HCT116 (cell line): ENCODE data around the gene FZR1. TPM values are rescaled to one million over a fixed set of nuclear protein-coding genes. Genes with fewer than 3 reads are reported as not detected.

Source experiments
- ATAC-seq: fragments of 200-7000 bp; cut with Tn5 transposase; 2 replicates; pipeline ENCODE4 v1.9.1; 2020; ENCODE audit warnings: mild to moderate bottlenecking, moderate library complexity
- BruUV-seq: library from RNA; stranded (reverse); fragments of 400-500 nt; replicated peaks from 2 replicates; lab custom pipeline; 2021; lab: Mats Ljungman, UMichigan
- CTCF ChIA-PET: fragments of 300-600 bp; sonication (Branson Sonifier 250); formaldehyde crosslinking; loops from one replicate; lab custom pipeline; 2021; ENCODE audit warnings: antibody characterized with exemption; lab: Charles Lee
- POLR2A ChIA-PET: fragments of 300-600, 350-600 bp; sonication (Branson Sonifier 250); formaldehyde crosslinking; loops from one replicate; lab custom pipeline; 2021; ENCODE audit warnings: antibody characterized with exemption; lab: Charles Lee
- RAD21 ChIA-PET, 2 experiments: fragments of 300-600 bp; sonication (Branson Sonifier 250); formaldehyde crosslinking; loops; one replicate each; lab custom pipeline; 2023; ENCODE audit warnings: low total read pairs in 2 of 2; ENCODE audit not compliant: uncharacterized antibody in 2 of 2, unreplicated experiment in 2 of 2, low non-redundant PET in 1 of 2; lab: Charles Lee
- DNase-seq: peaks from one replicate; pipeline ENCODE4 v3.0.0-alpha.2; 2010; ENCODE audit warnings: low read depth, low spot score
- H2AFZ ChIP-seq: fragments of 200-600 bp; shearing (Covaris generic), sonication (generic); 2 replicates; pipeline ENCODE4 v1.6.1; 2017; ENCODE audit warnings: low read depth, mixed run types, mixed read lengths, antibody characterized with exemption, low read length; ENCODE audit not compliant: poor library complexity, severe bottlenecking
- H3K27ac ChIP-seq: 2 replicates; pipeline ENCODE4 v1.5.1; 2012; ENCODE audit warnings: low read depth, low read length
- H3K27me3 ChIP-seq: fragments of 200-600 bp; sonication (generic); 2 replicates; pipeline ENCODE4 v1.6.1; 2016; ENCODE audit warnings: mixed run types, low read length, mixed read lengths; ENCODE audit not compliant: insufficient read depth
- H3K36me3 ChIP-seq, 2 experiments: fragments of 200-500 bp in 1 of 2; fragments of 200-600 bp in 1 of 2; sonication (Bioruptor generic) in 1 of 2; sonication (generic) in 1 of 2; 2 replicates each; pipeline versions ENCODE4 v1.5.1 to v1.6.1; 2014 to 2016; ENCODE audit warnings: low read length in 2 of 2, inconsistent platforms in 1 of 2, mixed read lengths in 1 of 2, mixed run types in 1 of 2; ENCODE audit not compliant: insufficient read depth in 2 of 2, control insufficient read depth in 1 of 2
- H3K4me1 ChIP-seq, 2 experiments: fragments of 200-600 bp in 1 of 2; sonication (generic) in 1 of 2; 2 replicates each; pipeline versions ENCODE4 v1.5.1 to v1.6.1; 2012 to 2017; ENCODE audit warnings: low read length in 2 of 2, inconsistent platforms in 1 of 2, mild to moderate bottlenecking in 1 of 2, mixed read lengths in 1 of 2, mixed run types in 1 of 2, moderate library complexity in 1 of 2; ENCODE audit not compliant: insufficient read depth in 2 of 2, control insufficient read depth in 1 of 2
- H3K4me2 ChIP-seq: fragments of 200-600 bp; sonication (generic); 2 replicates; pipeline ENCODE4 v1.6.1; 2017; ENCODE audit warnings: mixed run types, low read length, mixed read lengths
- H3K4me3 ChIP-seq, 2 experiments: fragments of 200-600 bp in 1 of 2; sonication (generic) in 1 of 2; replicated peaks in 1 of 2; 2 replicates each; pipeline ENCODE4 v1.5.1; 2011 to 2016; ENCODE audit warnings: low read length in 2 of 2, control low read depth in 1 of 2, low read depth in 1 of 2, mild to moderate bottlenecking in 1 of 2, mixed read lengths in 1 of 2, mixed run types in 1 of 2
- H3K79me2 ChIP-seq: fragments of 200-600 bp; sonication (generic); 2 replicates; pipeline ENCODE4 v1.6.1; 2017; ENCODE audit warnings: mild to moderate bottlenecking, mixed run types, low read length, moderate library complexity, mixed read lengths; ENCODE audit not compliant: insufficient read depth
- H3K9ac ChIP-seq: fragments of 200-600 bp; sonication (generic); 2 replicates; pipeline ENCODE4 v1.6.1; 2016; ENCODE audit warnings: low read length, mixed read lengths
- H3K9me2 ChIP-seq: fragments of 200-600 bp; sonication (generic), shearing (Covaris generic); 2 replicates; pipeline ENCODE4 v1.6.1; 2017; ENCODE audit warnings: mixed run types, mild to moderate bottlenecking, moderate library complexity; ENCODE audit not compliant: insufficient read depth
- H3K9me3 ChIP-seq, 2 experiments: fragments of 200-500 bp in 1 of 2; fragments of 200-600 bp in 1 of 2; sonication (Bioruptor generic) in 1 of 2; sonication (generic) in 1 of 2; 2 replicates each; pipeline ENCODE4 v1.6.1; 2014 to 2017; ENCODE audit warnings: low read length in 2 of 2, mixed read lengths in 2 of 2, inconsistent platforms in 1 of 2, low read depth in 1 of 2, mild to moderate bottlenecking in 1 of 2, mixed run types in 1 of 2, moderate library complexity in 1 of 2; ENCODE audit not compliant: control insufficient read depth in 1 of 2, insufficient read depth in 1 of 2
- H4K20me1 ChIP-seq: fragments of 200-600 bp; sonication (generic), shearing (Covaris generic); 2 replicates; pipeline ENCODE4 v1.6.1; 2017; ENCODE audit warnings: mixed run types, mild to moderate bottlenecking, moderate library complexity; ENCODE audit not compliant: insufficient read depth
- CEBPB ChIP-seq: IDR thresholded peaks from 2 replicates; pipeline ENCODE4 v1.6.1; 2012; ENCODE audit warnings: low read depth
- CTCF ChIP-seq, 3 experiments: fragments of 200-600 bp in 1 of 3; sonication (generic) in 1 of 3; IDR thresholded peaks in 2 of 3; conservative IDR thresholded peaks in 1 of 3; 2 replicates each; pipeline ENCODE4 v1.5.1; 2012 to 2017; ENCODE audit warnings: low read depth in 2 of 3, low read length in 2 of 3, antibody characterized with exemption in 1 of 3, borderline replicate concordance in 1 of 3, control low read depth in 1 of 3, mild to moderate bottlenecking in 1 of 3, mixed read lengths in 1 of 3, mixed run types in 1 of 3, moderate library complexity in 1 of 3; ENCODE audit not compliant: insufficient read depth in 1 of 3
- EGR1 ChIP-seq: IDR thresholded peaks from 2 replicates; pipeline ENCODE4 v1.6.1; 2012; ENCODE audit warnings: low read depth
- EZH2 ChIP-seq: fragments of 200-600 bp; sonication (generic); IDR thresholded peaks from 2 replicates; pipeline ENCODE4 v1.6.1; 2017; ENCODE audit warnings: antibody characterized with exemption, mixed run types
- RAD21 ChIP-seq: IDR thresholded peaks from 2 replicates; pipeline ENCODE4 v1.6.1; 2012; ENCODE audit warnings: low read depth, mild to moderate bottlenecking
- REST ChIP-seq: IDR thresholded peaks from 2 replicates; pipeline ENCODE4 v1.6.1; 2012; ENCODE audit warnings: low read depth
- SP1 ChIP-seq: IDR thresholded peaks from 2 replicates; pipeline ENCODE4 v1.6.1; 2012; ENCODE audit warnings: low read depth
- SRF ChIP-seq: IDR thresholded peaks from 2 replicates; pipeline ENCODE4 v1.6.1; 2012; ENCODE audit warnings: low read depth
- ZFX ChIP-seq: fragments of 450-650 bp; IDR thresholded peaks from 2 replicates; pipeline ENCODE4 v1.6.1; 2017
- intact Hi-C: fragments of 100-400 bp; cut with micrococcal nuclease; formaldehyde crosslinking; loops from 2 replicates; pipeline ENCODE4 v1.10.0; 2022
- total RNA-seq: library from RNA; stranded (reverse); gene quantifications from one replicate; pipeline ENCODE4 v1.2.1, GENCODE V29; 2021; ENCODE audit not compliant: unreplicated experiment

The FZR1 gene
- total RNA-seq, 1 experiment from 2014 or later = 60.3 TPM

GRCh38 chr19:3483226-3483628 lies 22.9 kb upstream of the FZR1 start, which contains the start of gene SMIM44 (continued):
- no peak for TF ChIP-seq REST
- no peak for TF ChIP-seq EGR1
- TF ChIP-seq CTCF (IDR thresholded peaks at IDR 0.05 in 2 of 3, conservative IDR thresholded peaks at IDR 0.05 in 1 of 3; ENCODE audit: borderline replicate concordance in 1 of 3, insufficient read depth in 1 of 3, low read depth in 2 of 3, low read length in 2 of 3) = no peak
- no peak for TF ChIP-seq EZH2

DNA sequence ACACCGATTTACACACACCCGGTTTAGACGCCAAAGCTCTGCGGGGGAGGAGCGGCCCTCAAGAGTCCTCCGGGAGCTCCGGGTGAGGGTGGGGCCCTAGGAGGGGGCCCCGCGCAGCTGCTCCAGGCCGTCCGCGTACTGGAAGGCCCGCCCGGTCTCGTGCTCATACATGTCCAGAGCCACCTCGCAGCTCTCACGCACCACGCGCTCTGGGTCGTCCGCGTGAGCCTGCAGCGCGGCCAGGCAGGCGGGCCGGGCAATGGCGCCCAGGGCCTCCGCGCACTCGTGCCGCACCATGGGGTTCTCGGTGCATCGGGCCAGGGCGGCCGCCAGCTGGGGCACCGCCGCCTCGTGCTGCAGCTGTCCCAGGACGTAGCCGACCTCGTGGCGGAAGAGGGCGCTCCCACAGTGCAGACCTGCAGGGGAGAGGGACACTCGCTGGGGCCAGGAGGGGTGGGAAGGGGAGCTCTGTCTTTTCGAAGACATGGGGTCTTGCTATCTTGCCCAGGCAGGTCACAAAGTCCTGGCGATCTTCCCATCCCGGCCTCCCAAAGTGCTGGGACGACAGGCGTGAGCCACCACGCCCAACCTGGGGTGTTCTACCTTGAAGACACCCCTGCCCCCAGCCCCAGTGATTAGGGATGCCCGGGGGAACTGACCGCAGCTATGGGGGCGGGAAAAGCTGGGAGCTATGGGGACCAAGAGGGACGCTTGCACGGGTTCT lies 14.6 kb upstream of the FZR1 start:
- Histone ChIP-seq H3K36me3 (peaks cover 2 to 20% of the 10 kb centered on the region in 2 experiments; a peak in 3 of 4 replicates), H3K27me3 (no peaks in the 10 kb centered on the region), H3K9ac (no peak overlapping the region), H3K4me3 (no peak overlapping the region), H4K20me1 (no peaks in the 10 kb centered on the region), H3K27ac (no peak overlapping the region), H3K9me2 (no peaks in the 10 kb centered on the region)
- ChIA-PET CTCF (no interaction called here), POLR2A (no interaction called here), RAD21 (no interaction called here)
- intact Hi-C loops = no loop called here
- DNase-seq = no peak
- ATAC-seq = no peak
- TF ChIP-seq ZFX (no peak), SRF (no peak), CEBPB (no peak), SP1 (no peak), REST (no peak), RAD21 (no peak)
- TF ChIP-seq, all 23 proteins: peak for 0
- Histone ChIP-seq H3K4me1 (no peaks in the 10 kb centered on the region), H2AFZ (no peak overlapping the region), H3K79me2 (no peaks in the 10 kb centered on the region), H3K4me2 (no peak overlapping the region), H3K9me3 (no peaks in the 10 kb centered on the region)
- BruUV-seq = no TSS peak
